ENCODE measurements around the gene IL24.

IL24 gene

GRCh38 chr1:206856674-206857464 lies 40.4 kb upstream of the IL24 start:
- no peak for TF ChIP-seq CTCF (IDR thresholded peaks at IDR 0.05; ENCODE audit: extremely low read depth, missing control alignments)

GRCh38 chr1:206859082-206859521 lies 38.1 kb upstream of the IL24 start:
- no peak for DNase-seq (ENCODE audit: low spot score)
- TF ChIP-seq CTCF (IDR thresholded peaks at IDR 0.05; ENCODE audit: extremely low read depth, missing control alignments): no peak

More at GRCh38 chr1:206856674-206857464, 40.4 kb upstream of the IL24 start:
- peak; percentile 19 for DNase-seq (ENCODE audit: low spot score)

- TF ChIP-seq CTCF (IDR thresholded peaks at IDR 0.05; ENCODE audit: extremely low read depth, missing control alignments): no peak
- DNase-seq (ENCODE audit: low spot score): no peak
Measured at GRCh38 chr1:206860165-206860564, 37.1 kb upstream of the IL24 start.

GRCh38 chr1:206863266-206863665 lies 34.0 kb upstream of the IL24 start:
- no peak for TF ChIP-seq CTCF (IDR thresholded peaks at IDR 0.05; ENCODE audit: extremely low read depth, missing control alignments)
- DNase-seq (ENCODE audit: low spot score): no peak

- TF ChIP-seq CTCF (IDR thresholded peaks at IDR 0.05; ENCODE audit: extremely low read depth, missing control alignments): peak; percentile 64
- DNase-seq (ENCODE audit: low spot score): peak; percentile 71
Measured at GRCh38 chr1:206864939-206865671, 32.1 kb upstream of the IL24 start, which contains the start of gene IL20. Gene IL20 (plus strand): TSS chr1:206865623. CDS start chr1:206865853, 230 bp downstream.

- no peak for DNase-seq (ENCODE audit: low spot score)
- TF ChIP-seq CTCF (IDR thresholded peaks at IDR 0.05; ENCODE audit: extremely low read depth, missing control alignments): no peak
Measured at GRCh38 chr1:206866062-206866461, 31.2 kb upstream of the IL24 start.

GRCh38 chr1:206867239-206867638 lies 30.0 kb upstream of the IL24 start:
- TF ChIP-seq CTCF (IDR thresholded peaks at IDR 0.05; ENCODE audit: extremely low read depth, missing control alignments): no peak
- DNase-seq (ENCODE audit: low spot score): no peak
